ENCODE results near the gene RASGRF1.

RASGRF1 gene

GRCh38 chr15:79054350-79054749, 36.2 kb downstream of the RASGRF1 start:
- H3K4me3 ChIP-seq (ENCODE audit: insufficient read depth, low read depth, low read length): no peak overlapping the region
- peaks cover 59% of the 10 kb centered on the region for H3K27me3 ChIP-seq (ENCODE audit: control insufficient read depth, insufficient read depth, low read length, poor library complexity, severe bottlenecking)
- no peaks in the 10 kb centered on the region for H3K9me3 ChIP-seq (ENCODE audit: control insufficient read depth, low read length)
- 88 to 90% methylated on average over 3 of the region's 3 CpGs for WGBS, 2 experiments
- no peaks in the 10 kb centered on the region for H3K36me3 ChIP-seq (ENCODE audit: control insufficient read depth, insufficient read depth, low read length)
- no peaks in the 10 kb centered on the region for H3K4me1 ChIP-seq (ENCODE audit: control insufficient read depth, insufficient read depth, low read length)
- no peak overlapping the region for H3K27ac ChIP-seq (ENCODE audit: insufficient read depth, low read depth, low read length, poor library complexity, severe bottlenecking)

DNA sequence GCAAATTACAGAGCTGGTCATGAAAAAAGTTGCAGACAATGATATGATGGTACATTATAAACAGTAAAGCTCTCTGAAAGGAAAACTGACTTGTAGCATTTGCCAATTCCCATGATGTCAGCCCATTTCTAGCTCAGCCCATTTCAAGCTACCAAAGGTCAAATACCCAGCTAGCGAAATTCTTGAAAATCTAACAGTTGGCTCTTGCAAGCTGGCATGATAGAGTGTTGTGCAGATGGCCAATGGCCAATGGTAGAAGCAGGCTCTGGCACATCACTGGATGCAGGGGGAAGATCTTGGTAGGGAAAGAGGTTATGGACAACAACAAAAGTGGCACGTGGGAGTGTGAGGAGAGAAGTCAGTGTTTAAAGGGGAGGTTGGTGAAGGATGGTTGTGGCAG, 36.7 kb downstream of the RASGRF1 start:
- Histone ChIP-seq H3K9me3 (ENCODE audit: control insufficient read depth, low read length) (no peaks in the 10 kb centered on the region), H3K4me1 (ENCODE audit: control insufficient read depth, insufficient read depth, low read length) (no peaks in the 10 kb centered on the region), H3K27ac (ENCODE audit: insufficient read depth, low read depth, low read length, poor library complexity, severe bottlenecking) (no peak overlapping the region), H3K4me3 (ENCODE audit: insufficient read depth, low read depth, low read length) (no peak overlapping the region), H3K36me3 (ENCODE audit: control insufficient read depth, insufficient read depth, low read length) (no peaks in the 10 kb centered on the region), H3K27me3 (ENCODE audit: control insufficient read depth, insufficient read depth, low read length, poor library complexity, severe bottlenecking) (peaks cover 54% of the 10 kb centered on the region)
- 89 to 94% methylated on average over 2 of the region's 2 CpGs for WGBS, 2 experiments

GRCh38 chr15:79051941-79052731, 38.4 kb downstream of the RASGRF1 start:
- Histone ChIP-seq H3K9me3 (ENCODE audit: control insufficient read depth, low read length) (no peaks in the 10 kb centered on the region), H3K27ac (ENCODE audit: insufficient read depth, low read depth, low read length, poor library complexity, severe bottlenecking) (no peak overlapping the region), H3K27me3 (ENCODE audit: control insufficient read depth, insufficient read depth, low read length, poor library complexity, severe bottlenecking) (peaks cover 37% of the 10 kb centered on the region), H3K4me3 (ENCODE audit: insufficient read depth, low read depth, low read length) (no peak overlapping the region), H3K4me1 (ENCODE audit: control insufficient read depth, insufficient read depth, low read length) (no peaks in the 10 kb centered on the region), H3K36me3 (ENCODE audit: control insufficient read depth, insufficient read depth, low read length) (no peaks in the 10 kb centered on the region)
- 82 to 85% methylated on average over 3 of the region's 3 CpGs for WGBS, 2 experiments

- WGBS, 2 experiments: 91 to 92% methylated on average over 6 of the region's 6 CpGs
- no peak overlapping the region for H3K27ac ChIP-seq (ENCODE audit: insufficient read depth, low read depth, low read length, poor library complexity, severe bottlenecking)
- H3K9me3 ChIP-seq (ENCODE audit: control insufficient read depth, low read length): no peaks in the 10 kb centered on the region
Measured at GRCh38 chr15:79051029-79051428, 39.6 kb downstream of the RASGRF1 start.

DNA sequence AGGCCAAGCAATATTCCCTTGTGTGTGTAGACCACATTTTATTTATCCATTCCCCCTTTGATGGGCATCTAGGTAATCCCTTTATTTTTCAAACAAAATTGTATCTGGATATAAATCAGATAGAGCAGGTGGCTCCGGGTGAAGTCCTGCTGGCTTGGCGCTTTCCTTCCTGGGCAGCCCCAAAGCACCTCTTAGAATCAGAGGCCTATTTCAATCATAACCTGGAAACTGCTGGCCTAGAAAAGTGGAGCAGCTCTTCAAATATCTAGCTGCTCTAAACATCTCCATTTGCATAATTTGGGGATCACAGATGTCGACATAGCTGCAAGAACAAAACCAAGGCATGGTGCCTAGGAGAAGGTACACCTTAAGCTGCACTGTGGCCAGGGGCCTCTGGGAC, 40.2 kb downstream of the RASGRF1 start:
- 94 to 95% methylated on average over 3 of the region's 3 CpGs for WGBS, 2 experiments
- H3K27ac ChIP-seq (ENCODE audit: insufficient read depth, low read depth, low read length, poor library complexity, severe bottlenecking): no peak overlapping the region
- H3K27me3 ChIP-seq (ENCODE audit: control insufficient read depth, insufficient read depth, low read length, poor library complexity, severe bottlenecking): peaks cover 20% of the 10 kb centered on the region
- H3K36me3 ChIP-seq (ENCODE audit: control insufficient read depth, insufficient read depth, low read length): no peaks in the 10 kb centered on the region
- no peaks in the 10 kb centered on the region for H3K4me1 ChIP-seq (ENCODE audit: control insufficient read depth, insufficient read depth, low read length)
- H3K4me3 ChIP-seq (ENCODE audit: insufficient read depth, low read depth, low read length): no peak overlapping the region
- H3K9me3 ChIP-seq (ENCODE audit: control insufficient read depth, low read length): no peaks in the 10 kb centered on the region

More at GRCh38 chr15:79051029-79051428, 39.6 kb downstream of the RASGRF1 start:
- Histone ChIP-seq H3K4me1 (ENCODE audit: control insufficient read depth, insufficient read depth, low read length) (no peaks in the 10 kb centered on the region), H3K36me3 (ENCODE audit: control insufficient read depth, insufficient read depth, low read length) (no peaks in the 10 kb centered on the region), H3K27me3 (ENCODE audit: control insufficient read depth, insufficient read depth, low read length, poor library complexity, severe bottlenecking) (peaks cover 26% of the 10 kb centered on the region), H3K4me3 (ENCODE audit: insufficient read depth, low read depth, low read length) (no peak overlapping the region)

GRCh38 chr15:79049416-79049815, 41.2 kb downstream of the RASGRF1 start:
- Histone ChIP-seq H3K4me1 (ENCODE audit: control insufficient read depth, insufficient read depth, low read length) (no peaks in the 10 kb centered on the region), H3K4me3 (ENCODE audit: insufficient read depth, low read depth, low read length) (no peak overlapping the region), H3K36me3 (ENCODE audit: control insufficient read depth, insufficient read depth, low read length) (no peaks in the 10 kb centered on the region), H3K27me3 (ENCODE audit: control insufficient read depth, insufficient read depth, low read length, poor library complexity, severe bottlenecking) (peaks cover 11% of the 10 kb centered on the region), H3K9me3 (ENCODE audit: control insufficient read depth, low read length) (no peaks in the 10 kb centered on the region), H3K27ac (ENCODE audit: insufficient read depth, low read depth, low read length, poor library complexity, severe bottlenecking) (no peak overlapping the region)
- WGBS, 2 experiments: 94% methylated on average over 9 of the region's 9 CpGs

GRCh38 chr15:79047676-79048439, 42.7 kb downstream of the RASGRF1 start:
- H3K27me3 ChIP-seq (ENCODE audit: control insufficient read depth, insufficient read depth, low read length, poor library complexity, severe bottlenecking): no peaks in the 10 kb centered on the region
- no peak overlapping the region for H3K4me3 ChIP-seq (ENCODE audit: insufficient read depth, low read depth, low read length)
- no peak overlapping the region for H3K27ac ChIP-seq (ENCODE audit: insufficient read depth, low read depth, low read length, poor library complexity, severe bottlenecking)
- no peaks in the 10 kb centered on the region for H3K36me3 ChIP-seq (ENCODE audit: control insufficient read depth, insufficient read depth, low read length)
- H3K4me1 ChIP-seq (ENCODE audit: control insufficient read depth, insufficient read depth, low read length): no peaks in the 10 kb centered on the region
- no peaks in the 10 kb centered on the region for H3K9me3 ChIP-seq (ENCODE audit: control insufficient read depth, low read length)
- WGBS, 2 experiments: 93 to 95% methylated on average over 10 of the region's 10 CpGs

GRCh38 chr15:79046691-79047404, 43.7 kb downstream of the RASGRF1 start:
- Histone ChIP-seq H3K9me3 (ENCODE audit: control insufficient read depth, low read length) (no peaks in the 10 kb centered on the region), H3K27ac (ENCODE audit: insufficient read depth, low read depth, low read length, poor library complexity, severe bottlenecking) (no peak overlapping the region), H3K36me3 (ENCODE audit: control insufficient read depth, insufficient read depth, low read length) (no peaks in the 10 kb centered on the region), H3K4me3 (ENCODE audit: insufficient read depth, low read depth, low read length) (no peak overlapping the region), H3K27me3 (ENCODE audit: control insufficient read depth, insufficient read depth, low read length, poor library complexity, severe bottlenecking) (no peaks in the 10 kb centered on the region), H3K4me1 (ENCODE audit: control insufficient read depth, insufficient read depth, low read length) (peaks cover 3% of the 10 kb centered on the region)
- WGBS, 2 experiments: 93% methylated on average over 19 of the region's 19 CpGs

DNA sequence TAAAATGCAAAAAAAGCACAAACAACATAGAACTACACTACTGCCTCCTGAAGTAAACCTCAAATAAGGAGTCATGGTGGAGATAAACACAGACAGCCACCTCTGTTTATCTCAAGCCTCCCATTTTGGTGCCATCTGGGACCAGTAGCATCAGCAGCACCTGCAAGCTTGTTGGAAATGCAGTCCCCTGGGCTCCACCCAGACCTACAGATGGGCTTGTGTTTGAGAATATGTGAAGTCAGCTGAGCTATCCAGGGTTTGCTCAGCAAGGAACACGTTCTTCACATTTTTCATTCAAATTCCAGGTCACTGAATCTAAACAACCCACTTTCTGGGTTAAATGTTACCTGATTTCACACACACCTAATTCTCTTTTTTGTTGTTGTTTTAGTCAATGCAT, 45.5 kb downstream of the RASGRF1 start:
- Histone ChIP-seq H3K36me3 (ENCODE audit: control insufficient read depth, insufficient read depth, low read length) (no peaks in the 10 kb centered on the region), H3K9me3 (ENCODE audit: control insufficient read depth, low read length) (no peaks in the 10 kb centered on the region), H3K27me3 (ENCODE audit: control insufficient read depth, insufficient read depth, low read length, poor library complexity, severe bottlenecking) (no peaks in the 10 kb centered on the region), H3K4me3 (ENCODE audit: insufficient read depth, low read depth, low read length) (no peak overlapping the region), H3K27ac (ENCODE audit: insufficient read depth, low read depth, low read length, poor library complexity, severe bottlenecking) (no peak overlapping the region), H3K4me1 (ENCODE audit: control insufficient read depth, insufficient read depth, low read length) (peaks cover 4% of the 10 kb centered on the region)
- WGBS, 2 experiments: 75 to 92% methylated on average over 1 of the region's 1 CpG

Measured in ectodermal cell (in vitro differentiated cells).